ENCODE measurements around the gene CIITA. TPM values are rescaled to one million over a fixed set of nuclear protein-coding genes. Genes with fewer than 3 reads are reported as not detected.

CIITA gene
- total and polyA plus RNA-seq, 12 donors = 1.3 to 48.1 (median 17.5) TPM

DNA sequence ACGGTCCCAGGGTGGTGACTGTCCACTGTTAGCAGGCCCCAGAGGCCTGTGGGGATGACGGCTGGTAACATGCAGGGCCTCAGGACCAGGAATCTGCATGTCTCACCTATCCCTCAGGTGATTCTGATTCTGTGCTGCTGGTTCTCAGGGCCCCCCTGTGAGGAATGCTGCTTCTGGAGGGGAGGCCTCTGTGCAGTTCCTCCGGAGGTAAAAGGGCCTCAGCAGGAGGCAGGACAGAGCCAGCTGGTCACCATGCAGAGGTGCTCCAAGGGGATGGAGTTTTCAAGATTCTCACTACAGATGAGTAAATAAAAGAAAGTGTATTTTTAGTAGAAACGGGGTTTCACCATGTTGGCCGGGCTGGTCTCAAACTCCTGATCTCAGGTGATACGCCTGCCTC is 101.1 kb downstream of the CIITA start:
- no peak for DNase-seq
- 95 to 97% (median 96%) methylated on average over 6 of the region's 6 CpGs for WGBS, 4 donors
- intact Hi-C loops (cut with DNase I) = no loop called here
- H3K9me3 ChIP-seq (replicated peaks in 1 of 3) = no peaks in the 10 kb centered on the region
- H3K27me3 ChIP-seq = no peaks in the 10 kb centered on the region
- no peak overlapping the region for H3K27ac ChIP-seq
- H3K4me1 ChIP-seq (replicated peaks in 1 of 2) = no peaks in the 10 kb centered on the region
- TF ChIP-seq POLR2A (IDR thresholded peaks at IDR 0.05) = no peak
- TF ChIP-seq, protein P1, sequence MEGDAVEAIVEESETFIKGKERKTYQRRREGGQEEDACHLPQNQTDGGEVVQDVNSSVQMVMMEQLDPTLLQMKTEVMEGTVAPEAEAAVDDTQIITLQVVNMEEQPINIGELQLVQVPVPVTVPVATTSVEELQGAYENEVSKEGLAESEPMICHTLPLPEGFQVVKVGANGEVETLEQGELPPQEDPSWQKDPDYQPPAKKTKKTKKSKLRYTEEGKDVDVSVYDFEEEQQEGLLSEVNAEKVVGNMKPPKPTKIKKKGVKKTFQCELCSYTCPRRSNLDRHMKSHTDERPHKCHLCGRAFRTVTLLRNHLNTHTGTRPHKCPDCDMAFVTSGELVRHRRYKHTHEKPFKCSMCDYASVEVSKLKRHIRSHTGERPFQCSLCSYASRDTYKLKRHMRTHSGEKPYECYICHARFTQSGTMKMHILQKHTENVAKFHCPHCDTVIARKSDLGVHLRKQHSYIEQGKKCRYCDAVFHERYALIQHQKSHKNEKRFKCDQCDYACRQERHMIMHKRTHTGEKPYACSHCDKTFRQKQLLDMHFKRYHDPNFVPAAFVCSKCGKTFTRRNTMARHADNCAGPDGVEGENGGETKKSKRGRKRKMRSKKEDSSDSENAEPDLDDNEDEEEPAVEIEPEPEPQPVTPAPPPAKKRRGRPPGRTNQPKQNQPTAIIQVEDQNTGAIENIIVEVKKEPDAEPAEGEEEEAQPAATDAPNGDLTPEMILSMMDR (IDR thresholded peaks at IDR 0.05) = no peak
- H3K4me3 ChIP-seq = no peak overlapping the region
- H3K36me3 ChIP-seq (replicated peaks in 1 of 2) = peaks cover 0 to 20% of the 10 kb centered on the region in 2 donors

DNA sequence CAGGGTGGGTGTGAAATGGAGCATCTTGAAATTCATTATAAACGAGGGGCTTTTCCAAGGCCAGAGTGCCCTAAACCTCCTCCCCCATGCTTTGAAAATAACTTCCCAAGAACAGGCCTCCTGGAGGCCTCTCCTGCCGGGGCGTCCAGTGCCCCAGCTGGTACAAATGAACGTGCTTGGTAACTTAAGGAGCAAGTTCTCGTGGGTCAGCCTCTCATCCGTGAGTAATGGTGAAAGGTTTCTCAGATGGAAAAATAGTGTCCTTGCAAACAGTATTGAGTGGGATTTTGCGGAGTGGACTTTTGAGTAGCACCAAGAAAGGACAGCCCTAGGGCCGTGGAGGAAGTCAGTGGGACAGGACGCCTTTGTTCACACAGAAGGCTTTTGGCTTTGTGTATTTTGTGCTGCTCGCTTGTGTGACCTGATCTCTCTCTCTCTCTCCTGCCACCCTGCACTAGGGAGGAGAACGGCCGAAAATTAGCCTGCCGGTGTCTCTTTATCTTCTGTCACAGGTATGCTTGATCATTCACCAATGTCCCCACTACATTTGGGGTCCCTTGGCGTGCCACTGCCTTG is 102.0 kb downstream of the CIITA start:
- TF ChIP-seq, protein P1 (IDR thresholded peaks at IDR 0.05) = no peak
- TF ChIP-seq POLR2A (IDR thresholded peaks at IDR 0.05) = no peak
- intact Hi-C loops (cut with DNase I) = no loop called here
- Histone ChIP-seq H3K27ac (peak overlapping the region in 1 of 5 donors; percentile 0), H3K27me3 (no peaks in the 10 kb centered on the region), H3K4me1 (replicated peaks in 1 of 2) (no peaks in the 10 kb centered on the region), H3K36me3 (replicated peaks in 1 of 2) (peaks cover 0 to 20% of the 10 kb centered on the region in 2 donors), H3K4me3 (no peak overlapping the region), H3K9me3 (replicated peaks in 1 of 3) (no peaks in the 10 kb centered on the region)
- no peak for DNase-seq
- WGBS, 4 donors = 92 to 96% (median 94%) methylated on average over 13 to 14 of the region's 14 CpGs

DNA sequence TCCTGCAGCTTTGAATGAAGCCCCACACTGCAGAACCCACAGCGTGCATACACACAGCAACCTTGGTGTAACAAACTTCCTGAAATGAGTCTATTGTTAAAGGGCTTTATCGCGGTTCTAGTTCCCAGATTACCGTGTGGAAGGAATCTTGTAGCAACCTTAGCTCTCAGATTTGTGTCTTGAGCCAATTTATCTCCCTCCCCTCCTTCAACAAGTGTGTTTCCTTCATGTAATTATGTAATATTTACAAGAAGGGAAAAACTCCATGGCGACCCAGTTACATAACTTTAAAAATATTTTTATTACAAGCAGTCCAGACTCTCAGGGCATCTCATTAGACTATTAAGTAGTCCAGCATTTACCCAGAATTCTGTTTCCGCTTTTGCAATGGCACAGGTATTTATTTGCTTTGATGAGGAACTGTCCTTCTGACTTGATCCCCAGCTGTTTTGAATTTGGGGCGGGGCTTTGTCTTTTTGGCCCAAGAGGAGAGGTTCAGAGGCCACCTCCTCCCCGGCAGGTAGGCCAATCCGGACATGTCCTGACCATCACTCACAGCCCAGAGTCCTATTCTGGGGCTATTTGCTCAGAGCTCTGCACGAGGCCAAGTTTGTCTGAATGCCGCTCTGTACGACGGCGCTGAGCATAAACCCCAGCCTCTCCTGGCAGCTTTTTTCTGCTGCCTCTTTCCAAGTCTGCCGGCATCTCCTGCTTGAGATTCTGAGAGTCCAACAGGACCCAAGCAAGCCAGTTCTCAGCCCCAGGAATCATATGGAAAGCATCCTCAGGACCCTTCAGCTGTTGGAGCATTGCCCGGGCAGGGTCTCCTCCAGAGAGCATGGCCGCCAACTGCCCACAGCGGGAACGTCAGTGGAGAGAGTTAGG is 103.0 kb downstream of the CIITA start:
- no peak for DNase-seq
- Histone ChIP-seq H3K9me3 (replicated peaks in 1 of 3) (no peaks in the 10 kb centered on the region), H3K27ac (peak overlapping the region in 1 of 5 donors; percentile 14), H3K36me3 (replicated peaks in 1 of 2) (peaks cover 0 to 20% of the 10 kb centered on the region in 2 donors), H3K4me3 (no peak overlapping the region), H3K4me1 (replicated peaks in 1 of 2) (no peaks in the 10 kb centered on the region), H3K27me3 (no peaks in the 10 kb centered on the region)
- TF ChIP-seq, protein P1 (IDR thresholded peaks at IDR 0.05) = no peak
- TF ChIP-seq POLR2A (IDR thresholded peaks at IDR 0.05) = no peak
- intact Hi-C loops (cut with DNase I) = no loop called here
- 80 to 86% (median 83%) methylated on average over 17 to 19 of the region's 19 CpGs for WGBS, 4 donors

DNA sequence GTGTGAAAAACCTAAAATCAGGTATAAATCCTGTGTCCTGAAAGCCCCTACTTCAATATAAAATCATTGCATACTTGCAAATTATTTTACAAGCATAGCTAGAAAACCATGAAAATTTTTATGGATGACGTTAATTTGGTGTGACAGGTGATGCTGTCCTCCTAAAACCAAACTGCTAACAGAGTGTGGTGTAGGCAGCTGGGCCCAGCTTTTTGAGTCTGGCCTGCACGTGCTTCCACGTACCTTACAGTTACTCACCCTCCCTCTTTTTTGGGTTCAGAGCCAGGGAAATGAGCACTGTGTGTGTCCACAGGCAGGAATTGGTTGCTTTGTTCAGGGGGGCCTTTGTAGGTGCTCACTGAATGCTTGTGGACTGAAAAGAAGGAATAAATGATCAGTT is 103.8 kb downstream of the CIITA start:
- DNase-seq = no peak
- TF ChIP-seq POLR2A (IDR thresholded peaks at IDR 0.05) = no peak
- TF ChIP-seq, protein P1 (IDR thresholded peaks at IDR 0.05) = no peak
- H3K36me3 ChIP-seq (replicated peaks in 1 of 2) = peaks cover 0 to 20% of the 10 kb centered on the region in 2 donors
- WGBS, 4 donors = 90 to 97% (median 94%) methylated on average over 3 of the region's 3 CpGs
- H3K4me1 ChIP-seq (replicated peaks in 1 of 2) = no peaks in the 10 kb centered on the region
- intact Hi-C loops (cut with DNase I) = no loop called here
- H3K4me3 ChIP-seq = no peak overlapping the region
- H3K9me3 ChIP-seq (replicated peaks in 1 of 3) = no peaks in the 10 kb centered on the region
- H3K27ac ChIP-seq = no peak overlapping the region
- H3K27me3 ChIP-seq = no peaks in the 10 kb centered on the region

All from adrenal gland (tissue), 12 donors.